Measurements from ENCODE around the gene FOXO6. TPM values are rescaled to one million over a fixed set of nuclear protein-coding genes. Genes with fewer than 3 reads are reported as not detected.
"Not testable (repeated sequence)": the region's sequence is repeated elsewhere in the genome, so short reads cannot be mapped to it uniquely, and the experiment has no call there.

FOXO6 gene
- total RNA-seq, 1 experiment from 2014 or later, result 0.59 TPM

DNA sequence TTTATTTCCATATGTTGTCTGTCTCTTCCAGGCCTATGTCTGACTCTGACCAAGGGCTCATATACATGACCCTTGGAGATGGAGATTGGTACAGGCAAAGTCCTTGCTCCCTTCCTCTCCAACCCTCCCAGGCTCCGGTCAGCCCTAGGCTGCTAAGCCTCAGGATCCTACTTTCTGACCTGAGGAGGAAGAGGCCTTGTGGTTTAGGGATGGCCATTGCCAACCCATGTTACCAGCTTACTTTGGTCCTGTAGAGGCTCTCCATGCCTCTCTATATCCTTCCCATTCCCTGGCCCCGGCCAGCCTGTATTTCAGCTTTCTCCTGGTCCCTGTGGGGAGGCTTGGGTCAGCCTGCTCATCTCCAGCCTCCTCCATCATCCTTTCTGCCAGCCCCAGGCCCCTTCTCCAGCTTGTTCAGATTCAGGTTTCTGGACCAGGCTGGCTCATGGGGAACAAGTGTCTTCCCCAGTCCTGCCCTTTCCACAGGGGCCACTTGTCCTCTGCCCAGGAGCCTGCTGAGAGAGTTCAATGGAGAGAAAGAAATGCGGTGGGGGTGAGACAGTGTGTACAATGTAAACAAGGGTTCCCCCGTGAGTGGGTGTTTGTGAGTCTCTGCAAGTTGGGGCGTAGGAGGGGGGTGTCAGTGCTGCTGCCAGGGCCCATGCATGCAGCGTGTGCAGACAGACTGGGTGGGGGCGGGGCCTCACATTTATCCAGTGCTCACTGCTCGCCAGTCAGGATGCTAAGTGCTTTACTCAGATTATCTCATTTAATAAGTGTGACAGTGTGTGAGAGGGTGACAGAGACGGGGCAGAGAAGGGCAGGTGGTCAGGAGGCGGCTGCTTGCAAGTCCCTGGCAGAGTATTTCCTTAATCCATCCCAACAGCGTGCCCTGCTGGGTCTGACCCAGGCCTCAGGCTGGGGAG lies 31.3 kb upstream of the FOXO6 start:
- no peaks in the 10 kb centered on the region for H3K36me3 Mint-ChIP-seq (ENCODE audit: insufficient read depth, unreplicated experiment)
- Histone ChIP-seq H3K27me3 (replicated peaks; ENCODE audit: control insufficient read depth, insufficient read depth, low read length) (no peaks in the 10 kb centered on the region), H3K4me3 (ENCODE audit: low read depth, low read length) (no peak overlapping the region), H3K9me3 (no peaks in the 10 kb centered on the region), H3K4me1 (no peaks in the 10 kb centered on the region), H3K36me3 (ENCODE audit: control insufficient read depth, insufficient read depth, low read length) (no peaks in the 10 kb centered on the region)
- ChIA-PET CTCF (interaction anchor here (0.5 kb wide), 2 partner anchors 32 to 91 kb away, joined by 4 to 6 read pairs; partner anchors contain the start of gene FOXO6), POLR2A (no interaction called here)
- TF ChIP-seq, protein P1, sequence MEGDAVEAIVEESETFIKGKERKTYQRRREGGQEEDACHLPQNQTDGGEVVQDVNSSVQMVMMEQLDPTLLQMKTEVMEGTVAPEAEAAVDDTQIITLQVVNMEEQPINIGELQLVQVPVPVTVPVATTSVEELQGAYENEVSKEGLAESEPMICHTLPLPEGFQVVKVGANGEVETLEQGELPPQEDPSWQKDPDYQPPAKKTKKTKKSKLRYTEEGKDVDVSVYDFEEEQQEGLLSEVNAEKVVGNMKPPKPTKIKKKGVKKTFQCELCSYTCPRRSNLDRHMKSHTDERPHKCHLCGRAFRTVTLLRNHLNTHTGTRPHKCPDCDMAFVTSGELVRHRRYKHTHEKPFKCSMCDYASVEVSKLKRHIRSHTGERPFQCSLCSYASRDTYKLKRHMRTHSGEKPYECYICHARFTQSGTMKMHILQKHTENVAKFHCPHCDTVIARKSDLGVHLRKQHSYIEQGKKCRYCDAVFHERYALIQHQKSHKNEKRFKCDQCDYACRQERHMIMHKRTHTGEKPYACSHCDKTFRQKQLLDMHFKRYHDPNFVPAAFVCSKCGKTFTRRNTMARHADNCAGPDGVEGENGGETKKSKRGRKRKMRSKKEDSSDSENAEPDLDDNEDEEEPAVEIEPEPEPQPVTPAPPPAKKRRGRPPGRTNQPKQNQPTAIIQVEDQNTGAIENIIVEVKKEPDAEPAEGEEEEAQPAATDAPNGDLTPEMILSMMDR (IDR thresholded peaks at IDR 0.05; ENCODE audit: insufficient read depth in 1 of 2, low read depth in 1 of 2, low read length in 1 of 2, severe bottlenecking in 1 of 2, unreplicated experiment in 1 of 2), result no peak
- H3K4me3 Mint-ChIP-seq (ENCODE audit: unreplicated experiment), result no peak overlapping the region
- no peak for DNase-seq
- no peaks in the 10 kb centered on the region for H3K9me3 Mint-ChIP-seq (ENCODE audit: unreplicated experiment)
- intact Hi-C loops (cut with micrococcal nuclease; ENCODE audit: unreplicated experiment), result no loop called here
- no peaks in the 10 kb centered on the region for H3K27me3 Mint-ChIP-seq (ENCODE audit: insufficient read depth, unreplicated experiment)
- BruUV-seq (replicated peaks), result no TSS peak
- no peak overlapping the region for H3K27ac Mint-ChIP-seq (ENCODE audit: unreplicated experiment)
- H3K4me1 Mint-ChIP-seq (ENCODE audit: low read depth, unreplicated experiment), result no peaks in the 10 kb centered on the region

DNA sequence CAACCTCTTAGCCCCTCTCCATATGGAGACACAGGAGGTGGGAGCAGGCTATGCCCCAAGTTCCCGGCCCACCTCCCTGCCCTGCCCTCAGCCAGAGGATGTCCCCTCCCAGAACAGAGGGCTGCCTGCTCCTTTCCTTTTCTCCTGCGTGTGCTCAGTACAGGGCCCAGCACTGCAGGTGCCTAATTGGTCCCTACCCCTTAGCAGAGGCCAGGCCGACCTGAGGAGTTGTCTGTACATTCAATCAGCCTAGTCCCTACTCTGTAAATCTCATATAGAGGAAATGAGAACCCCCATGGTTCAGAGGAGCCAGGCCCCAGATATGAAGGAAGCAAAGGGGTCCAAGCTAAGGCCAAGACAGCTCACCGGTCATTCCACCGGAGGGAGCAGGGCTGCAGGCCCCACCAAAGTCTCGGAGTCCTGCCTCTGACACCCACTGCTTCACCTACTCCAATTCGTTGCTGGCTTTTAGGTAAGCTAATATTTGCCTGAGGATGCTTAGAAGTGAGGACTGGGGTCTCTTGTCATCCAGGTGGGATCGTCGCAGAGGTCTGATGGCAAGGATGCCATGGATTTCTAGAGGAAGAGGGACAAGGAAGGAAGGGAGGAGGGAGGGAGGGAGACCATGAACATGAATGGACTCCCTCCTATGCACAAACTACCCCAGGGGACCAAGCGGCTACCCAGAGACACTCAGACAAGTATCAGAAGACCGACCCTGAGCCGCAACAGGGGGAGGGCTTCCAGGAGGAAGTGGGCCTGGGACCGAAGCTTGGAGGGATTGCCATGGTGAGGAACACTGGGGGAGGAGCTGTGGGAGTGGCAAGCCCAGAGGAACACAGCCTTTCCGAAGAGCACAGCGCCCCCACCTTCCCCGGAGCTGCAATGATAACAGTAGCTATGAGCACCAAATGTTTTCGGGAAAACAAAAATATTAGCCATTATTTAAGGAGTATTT lies 30.4 kb upstream of the FOXO6 start:
- H3K4me3 ChIP-seq (ENCODE audit: low read depth, low read length), result no peak overlapping the region
- Mint-ChIP-seq H3K36me3 (ENCODE audit: insufficient read depth, unreplicated experiment) (no peaks in the 10 kb centered on the region), H3K9me3 (ENCODE audit: unreplicated experiment) (no peaks in the 10 kb centered on the region), H3K4me1 (ENCODE audit: low read depth, unreplicated experiment) (no peaks in the 10 kb centered on the region), H3K4me3 (ENCODE audit: unreplicated experiment) (no peak overlapping the region), H3K27me3 (ENCODE audit: insufficient read depth, unreplicated experiment) (no peaks in the 10 kb centered on the region), H3K27ac (ENCODE audit: unreplicated experiment) (no peak overlapping the region)
- ChIA-PET POLR2A (no interaction called here), CTCF (interaction anchor here (0.5 kb wide), 1 partner anchor 31 kb away, joined by 4 read pairs; the partner anchor contains the start of gene FOXO6)
- H3K9me3 ChIP-seq, result no peaks in the 10 kb centered on the region
- TF ChIP-seq, protein P1 (IDR thresholded peaks at IDR 0.05; ENCODE audit: insufficient read depth in 1 of 2, low read depth in 1 of 2, low read length in 1 of 2, severe bottlenecking in 1 of 2, unreplicated experiment in 1 of 2), result no peak
- no TSS peak for BruUV-seq (replicated peaks)
- H3K36me3 ChIP-seq (ENCODE audit: control insufficient read depth, insufficient read depth, low read length), result no peaks in the 10 kb centered on the region
- intact Hi-C loops (cut with micrococcal nuclease; ENCODE audit: unreplicated experiment), result no loop called here
- no peaks in the 10 kb centered on the region for H3K27me3 ChIP-seq (replicated peaks; ENCODE audit: control insufficient read depth, insufficient read depth, low read length)
- H3K4me1 ChIP-seq, result no peaks in the 10 kb centered on the region
- no peak for DNase-seq

DNA sequence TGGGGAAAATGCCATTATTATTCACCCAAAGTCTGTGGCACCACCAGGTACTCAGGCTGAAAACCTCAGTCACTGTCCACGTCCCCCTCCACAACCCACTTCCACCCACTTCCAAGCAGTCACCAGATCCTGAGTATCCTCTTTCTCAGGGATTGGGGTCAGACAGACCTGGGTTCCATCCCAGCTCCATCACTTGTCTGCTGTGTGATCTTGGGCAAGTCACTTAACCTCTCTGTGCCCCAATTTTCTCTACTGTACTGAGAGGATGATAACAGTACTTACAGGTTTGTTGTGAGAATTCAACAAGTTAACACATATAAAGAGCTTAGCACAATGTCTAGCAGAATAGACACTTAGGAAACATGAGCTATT lies 29.7 kb upstream of the FOXO6 start:
- no peaks in the 10 kb centered on the region for H3K36me3 Mint-ChIP-seq (ENCODE audit: insufficient read depth, unreplicated experiment)
- Histone ChIP-seq H3K9me3 (no peaks in the 10 kb centered on the region), H3K4me1 (no peaks in the 10 kb centered on the region), H3K4me3 (ENCODE audit: low read depth, low read length) (no peak overlapping the region), H3K27me3 (replicated peaks; ENCODE audit: control insufficient read depth, insufficient read depth, low read length) (no peaks in the 10 kb centered on the region), H3K36me3 (ENCODE audit: control insufficient read depth, insufficient read depth, low read length) (no peaks in the 10 kb centered on the region)
- no TSS peak for BruUV-seq (replicated peaks)
- no peaks in the 10 kb centered on the region for H3K27me3 Mint-ChIP-seq (ENCODE audit: insufficient read depth, unreplicated experiment)
- no peak overlapping the region for H3K4me3 Mint-ChIP-seq (ENCODE audit: unreplicated experiment)
- POLR2A ChIA-PET, result no interaction called here
- TF ChIP-seq, protein P1 (IDR thresholded peaks at IDR 0.05; ENCODE audit: insufficient read depth in 1 of 2, low read depth in 1 of 2, low read length in 1 of 2, severe bottlenecking in 1 of 2, unreplicated experiment in 1 of 2), result no peak
- DNase-seq, result no peak
- H3K27ac Mint-ChIP-seq (ENCODE audit: unreplicated experiment), result no peak overlapping the region
- CTCF ChIA-PET, result no interaction called here
- H3K4me1 Mint-ChIP-seq (ENCODE audit: low read depth, unreplicated experiment), result no peaks in the 10 kb centered on the region
- intact Hi-C loops (cut with micrococcal nuclease; ENCODE audit: unreplicated experiment), result no loop called here
- no peaks in the 10 kb centered on the region for H3K9me3 Mint-ChIP-seq (ENCODE audit: unreplicated experiment)

DNA sequence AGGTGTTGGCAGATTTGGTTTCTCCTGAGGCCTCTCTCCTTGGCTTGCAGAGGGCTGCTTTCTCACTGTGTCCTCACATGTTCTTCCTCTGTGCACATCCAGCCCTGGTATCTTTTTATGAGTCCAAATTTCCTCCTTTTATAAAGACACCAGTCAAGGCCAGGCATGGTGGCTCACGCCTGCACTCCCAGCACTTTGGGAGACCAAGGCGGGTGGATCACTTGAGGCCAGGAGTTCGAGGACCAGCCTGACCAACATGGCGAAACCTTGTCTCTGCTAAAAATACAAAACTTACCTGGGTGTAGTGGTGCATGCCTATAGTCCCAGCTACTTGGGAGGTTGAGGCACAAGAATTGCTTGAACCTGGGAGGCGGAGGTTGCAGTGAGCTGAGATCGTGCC lies 29.1 kb upstream of the FOXO6 start:
- H3K4me3 ChIP-seq (ENCODE audit: low read depth, low read length); H3K9me3 Mint-ChIP-seq (ENCODE audit: unreplicated experiment); BruUV-seq (replicated peaks); H3K27me3 Mint-ChIP-seq (ENCODE audit: insufficient read depth, unreplicated experiment); DNase-seq; intact Hi-C loops (cut with micrococcal nuclease; ENCODE audit: unreplicated experiment); H3K36me3 ChIP-seq (ENCODE audit: control insufficient read depth, insufficient read depth, low read length); H3K4me3 Mint-ChIP-seq (ENCODE audit: unreplicated experiment); H3K27me3 ChIP-seq (replicated peaks; ENCODE audit: control insufficient read depth, insufficient read depth, low read length); POLR2A ChIA-PET; CTCF ChIA-PET; H3K27ac Mint-ChIP-seq (ENCODE audit: unreplicated experiment); H3K4me1 Mint-ChIP-seq (ENCODE audit: low read depth, unreplicated experiment); H3K4me1 ChIP-seq; H3K36me3 Mint-ChIP-seq (ENCODE audit: insufficient read depth, unreplicated experiment); H3K9me3 ChIP-seq: not testable (repeated sequence)
